GM12892 (cell line): ENCODE results near the gene SRRT. TPM values are rescaled to one million over a fixed set of nuclear protein-coding genes. Genes with fewer than 3 reads are reported as not detected.

Experiments used
- DNase-seq: peaks from one replicate; pipeline ENCODE4 v3.0.0; 2011; ENCODE audit not compliant: insufficient read length
- FAIRE-seq: peaks from 2 replicates; lab custom pipeline; 2011; peaks lifted over from hg19 to GRCh38; lab: Jason Lieb, UNC
- POLR2A ChIP-seq: IDR thresholded peaks from 2 replicates; pipeline ENCODE4 v1.6.1; 2011; ENCODE audit warnings: low read depth, low read length, control low read depth
- POLR2AphosphoS5 ChIP-seq: IDR thresholded peaks from 2 replicates; pipeline ENCODE4 v1.6.1; 2011; ENCODE audit warnings: low read depth, low read length, control low read depth
- TAF1 ChIP-seq: IDR thresholded peaks from 2 replicates; pipeline ENCODE4 v1.6.1; 2011; ENCODE audit warnings: low read depth, mild to moderate bottlenecking, control low read depth, low read length, borderline replicate concordance
- polyA plus RNA-seq: library from polyadenylated mRNA; unstranded; fragments of >200 nt; gene quantifications from one replicate; pipeline ENCODE4 v1.2.1, GENCODE V29; 2012; ENCODE audit warnings: missing spikeins, inconsistent platforms; ENCODE audit not compliant: missing spikeins

SRRT gene, protein sequence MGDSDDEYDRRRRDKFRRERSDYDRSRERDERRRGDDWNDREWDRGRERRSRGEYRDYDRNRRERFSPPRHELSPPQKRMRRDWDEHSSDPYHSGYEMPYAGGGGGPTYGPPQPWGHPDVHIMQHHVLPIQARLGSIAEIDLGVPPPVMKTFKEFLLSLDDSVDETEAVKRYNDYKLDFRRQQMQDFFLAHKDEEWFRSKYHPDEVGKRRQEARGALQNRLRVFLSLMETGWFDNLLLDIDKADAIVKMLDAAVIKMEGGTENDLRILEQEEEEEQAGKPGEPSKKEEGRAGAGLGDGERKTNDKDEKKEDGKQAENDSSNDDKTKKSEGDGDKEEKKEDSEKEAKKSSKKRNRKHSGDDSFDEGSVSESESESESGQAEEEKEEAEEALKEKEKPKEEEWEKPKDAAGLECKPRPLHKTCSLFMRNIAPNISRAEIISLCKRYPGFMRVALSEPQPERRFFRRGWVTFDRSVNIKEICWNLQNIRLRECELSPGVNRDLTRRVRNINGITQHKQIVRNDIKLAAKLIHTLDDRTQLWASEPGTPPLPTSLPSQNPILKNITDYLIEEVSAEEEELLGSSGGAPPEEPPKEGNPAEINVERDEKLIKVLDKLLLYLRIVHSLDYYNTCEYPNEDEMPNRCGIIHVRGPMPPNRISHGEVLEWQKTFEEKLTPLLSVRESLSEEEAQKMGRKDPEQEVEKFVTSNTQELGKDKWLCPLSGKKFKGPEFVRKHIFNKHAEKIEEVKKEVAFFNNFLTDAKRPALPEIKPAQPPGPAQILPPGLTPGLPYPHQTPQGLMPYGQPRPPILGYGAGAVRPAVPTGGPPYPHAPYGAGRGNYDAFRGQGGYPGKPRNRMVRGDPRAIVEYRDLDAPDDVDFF
- 88.0 TPM for polyA plus RNA-seq

DNA sequence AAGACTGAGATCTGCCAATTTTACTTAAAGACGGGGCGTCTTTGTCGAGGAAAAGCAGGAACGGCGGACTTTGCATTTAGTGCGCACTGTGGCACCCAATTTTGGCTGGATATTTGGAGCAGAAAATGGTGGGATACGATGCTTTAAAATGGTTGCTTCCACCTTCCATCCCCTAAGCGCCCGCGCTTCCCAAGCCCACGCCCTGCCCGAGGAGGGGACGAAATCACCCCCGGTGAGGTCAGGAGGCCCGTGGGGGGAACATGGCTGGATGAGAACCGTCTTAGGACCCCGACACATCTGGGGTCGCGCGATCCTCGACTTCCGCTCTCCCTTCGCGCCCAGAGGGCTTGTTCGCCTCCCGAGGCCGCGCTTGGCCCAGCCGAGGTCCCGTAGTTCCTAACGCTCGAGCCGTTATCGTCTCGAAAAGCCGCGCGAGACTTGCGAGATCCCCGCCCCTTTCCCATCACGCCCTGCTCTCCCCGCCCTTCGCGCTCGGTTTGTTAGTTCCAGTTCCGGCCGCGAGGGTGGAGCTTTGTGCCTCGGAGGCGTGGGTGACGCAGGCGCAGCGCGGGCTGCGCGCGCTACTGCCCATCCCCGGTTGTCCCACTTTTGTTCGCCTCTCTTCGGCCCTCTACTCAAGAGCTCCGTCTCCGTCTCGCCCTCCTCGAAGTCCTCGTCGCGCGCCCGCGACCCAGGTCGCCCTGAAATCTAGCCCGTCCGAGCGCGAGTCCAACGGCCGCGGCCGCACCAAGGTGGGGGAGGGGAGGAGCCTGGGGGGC, at the start of gene SRRT:
SRRT (plus strand) TSS at position 527 of the 779 bp plus-strand sequence. CDS start 488 bp downstream, outside the sequence.
- TF ChIP-seq POLR2AphosphoS5: peak; percentile 90
- TF ChIP-seq TAF1: peak; percentile 55; the same call in 1 of the 2 replicates
- TF ChIP-seq POLR2A: peak; percentile 91
- DNase-seq (peak; percentile 98), FAIRE-seq (peak; percentile 100)

DNA sequence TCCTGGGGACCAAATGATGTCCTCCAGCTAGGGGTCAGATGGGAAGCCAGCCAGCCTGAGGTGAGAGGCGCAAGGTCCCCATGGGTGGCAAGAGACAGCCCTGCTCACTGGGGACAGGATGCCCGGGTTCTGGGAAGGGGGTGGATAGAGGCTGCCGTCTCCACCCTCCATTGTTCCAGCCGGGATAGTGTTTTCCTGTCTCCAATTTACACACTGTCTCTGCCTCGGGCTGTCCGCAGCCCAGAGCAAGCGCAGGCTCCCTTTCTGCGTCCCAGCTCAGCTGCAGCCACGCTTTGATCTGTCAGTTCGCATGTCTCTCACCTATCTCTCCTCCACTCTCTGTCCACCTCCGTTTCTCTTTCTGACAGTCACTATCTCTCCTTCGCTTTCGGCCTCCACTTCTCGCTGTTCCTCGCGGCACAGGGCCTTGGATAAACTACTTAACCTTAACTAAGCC, 49.7 kb upstream of the SRRT start:
- DNase-seq (no peak), FAIRE-seq (no peak)
- TF ChIP-seq POLR2A (no peak), TAF1 (no peak)

DNA sequence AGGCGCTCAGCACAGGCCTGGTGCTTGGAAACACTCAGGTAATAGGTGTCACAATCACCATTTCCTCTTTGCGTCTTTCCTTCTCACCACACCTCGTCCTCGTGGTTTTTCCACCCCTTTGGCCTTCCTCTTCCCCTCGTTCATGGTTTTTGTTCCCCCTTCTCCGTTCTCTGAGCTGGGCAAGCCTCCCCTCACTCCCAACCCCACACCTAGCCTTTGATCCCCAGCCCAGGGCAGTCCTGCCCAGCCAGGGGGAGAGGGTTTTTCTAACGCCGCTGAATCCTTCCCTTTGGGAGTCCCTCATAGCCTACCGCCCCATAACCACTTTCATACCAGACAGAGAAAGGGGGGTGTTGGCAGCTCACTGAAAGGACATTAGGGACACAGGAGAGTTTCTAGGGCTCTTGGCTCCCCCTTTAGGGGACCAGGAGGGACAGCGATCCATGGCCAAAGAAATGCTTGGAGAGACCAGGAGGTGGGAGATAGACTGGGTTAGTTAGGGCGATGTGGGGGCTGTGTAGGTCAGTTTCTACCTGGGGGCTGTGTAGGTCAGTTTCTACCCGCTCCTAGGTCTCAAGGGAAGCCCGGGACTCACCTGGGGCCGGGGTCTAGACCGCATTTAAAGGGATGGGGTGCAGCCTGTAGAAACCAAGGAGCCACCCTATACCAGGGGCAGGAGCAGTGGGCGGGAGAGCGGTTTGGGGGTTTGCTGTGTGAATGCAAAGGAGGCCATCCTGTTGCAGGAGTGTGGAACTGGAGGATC, 49.0 kb upstream of the SRRT start:
- FAIRE-seq (no peak), DNase-seq (no peak)
- TF ChIP-seq POLR2AphosphoS5 (no peak), POLR2A (no peak), TAF1 (no peak)

DNA sequence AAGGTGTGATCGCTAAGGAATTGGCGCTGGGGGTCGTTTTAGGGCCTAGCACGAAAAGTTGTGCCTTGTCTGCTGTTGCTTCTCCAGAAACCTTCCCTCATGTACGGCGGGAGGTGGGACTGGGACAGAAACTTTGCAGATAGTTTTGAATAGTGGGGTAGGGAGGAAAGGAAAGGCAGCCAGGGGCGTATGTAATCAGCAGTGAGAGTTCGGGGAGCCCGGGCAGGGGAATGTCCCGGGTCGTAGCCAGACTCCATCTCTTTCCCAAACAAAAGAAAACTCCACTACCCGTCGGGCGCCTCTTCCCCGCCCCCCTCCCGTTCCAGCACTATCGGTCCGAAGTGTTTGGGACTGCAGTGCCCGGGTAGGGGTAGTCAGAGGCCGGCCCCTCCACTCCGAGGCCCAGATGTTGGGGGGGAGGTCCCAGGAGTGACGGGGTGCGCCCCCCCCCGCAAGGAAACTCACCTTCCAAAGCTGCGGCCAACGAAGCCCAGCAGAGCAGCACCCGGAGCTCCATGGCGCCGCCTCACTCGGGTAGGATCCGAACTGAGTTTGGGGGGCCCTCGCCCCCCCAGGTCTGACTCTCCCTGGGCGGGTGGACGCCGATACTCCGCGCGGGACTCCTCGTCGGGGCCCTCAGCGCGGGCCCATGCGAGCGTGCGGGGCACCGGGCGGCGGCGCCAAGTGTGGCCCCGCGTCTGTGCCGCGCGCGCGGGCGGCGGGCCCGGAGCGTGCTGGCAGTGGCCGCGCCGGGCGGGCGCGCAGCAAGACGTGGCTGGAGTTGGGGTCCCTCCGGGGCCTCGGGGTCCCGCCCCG, 48.2 kb upstream of the SRRT start:
- TF ChIP-seq POLR2AphosphoS5 (no peak), TAF1 (no peak)
- DNase-seq (no peak), FAIRE-seq (no peak)

DNA sequence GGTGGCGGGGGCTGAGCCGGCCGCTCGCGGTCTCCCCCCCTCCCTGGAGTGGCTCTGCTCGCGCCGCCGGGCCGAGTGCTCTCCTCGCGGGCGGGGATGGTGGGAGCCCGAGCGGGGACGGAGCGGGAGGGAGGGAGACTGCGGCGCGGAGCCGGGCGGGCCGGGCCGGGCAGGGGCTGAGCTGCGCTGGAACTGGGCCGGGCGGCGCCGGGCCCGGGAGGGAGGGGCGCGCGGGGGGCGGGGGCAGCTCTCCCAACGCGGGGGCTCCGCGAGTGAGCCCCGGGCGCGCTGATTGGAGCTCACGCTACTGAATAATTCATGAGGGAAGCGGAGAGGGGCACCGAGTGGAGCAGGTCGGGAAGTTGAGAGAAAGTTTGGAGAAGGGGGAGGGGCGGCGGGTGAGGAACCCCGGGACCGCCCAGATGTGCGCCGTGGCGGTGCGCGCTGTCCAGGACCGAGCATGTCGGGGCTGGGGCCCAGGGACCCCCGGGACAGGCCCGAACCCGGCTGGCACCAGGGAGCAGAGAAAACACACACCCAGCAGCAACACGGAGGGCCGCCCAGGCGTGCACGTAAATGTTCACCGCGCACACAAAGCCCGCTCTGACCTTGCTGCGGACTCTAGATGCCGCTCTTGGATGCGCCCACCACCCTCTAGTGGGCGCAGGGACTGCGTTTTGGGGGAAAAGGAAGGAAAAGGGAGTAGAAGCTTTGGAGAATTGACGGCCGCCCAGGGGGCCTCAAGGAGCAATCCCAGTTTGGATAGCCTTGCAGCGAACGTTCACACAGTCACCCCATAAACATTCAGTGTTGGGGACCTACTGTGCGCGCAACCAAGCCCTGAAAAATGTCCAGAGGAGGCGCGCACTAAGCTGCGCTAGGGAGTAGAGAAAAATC, 47.3 kb upstream of the SRRT start, which contains the start of gene EPHB4:
EPHB4 (minus strand) TSS at position 194 of the 897 bp plus-strand sequence. CDS start 493 bp downstream, outside the sequence.
- no peak for DNase-seq
- FAIRE-seq: no peak
- no peak for TF ChIP-seq POLR2AphosphoS5
- no peak for TF ChIP-seq POLR2A
- no peak for TF ChIP-seq TAF1

DNA sequence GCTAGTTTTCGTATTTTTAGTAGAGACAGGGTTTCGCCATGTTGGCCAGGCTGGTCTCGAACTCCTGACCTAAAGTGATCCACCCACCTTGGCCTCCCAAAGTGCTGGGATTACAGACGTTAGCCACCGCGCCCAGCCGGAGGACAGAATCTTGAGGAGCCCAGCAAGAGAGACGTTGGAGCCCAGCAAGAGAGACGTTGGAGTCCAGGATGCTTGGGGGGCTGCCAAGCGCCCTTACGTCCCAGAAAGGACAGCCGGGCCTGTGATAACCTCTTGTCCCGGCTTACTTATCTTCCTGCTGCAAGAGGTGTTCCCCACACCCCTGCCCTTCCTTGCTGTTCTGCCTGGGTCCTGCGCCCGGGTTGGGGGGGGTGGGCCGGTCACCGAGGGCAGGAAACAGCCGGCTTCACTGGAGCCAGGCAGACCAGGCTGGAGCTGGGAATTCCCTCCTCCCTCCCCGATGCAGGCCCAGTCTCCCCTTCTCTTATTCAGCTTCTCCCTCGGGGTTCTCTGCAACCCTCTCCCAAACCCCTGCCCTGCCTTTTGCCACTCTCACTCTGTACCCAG, 45.7 kb upstream of the SRRT start:
- FAIRE-seq (no peak), DNase-seq (no peak)
- TF ChIP-seq TAF1 (no peak), POLR2A (no peak), POLR2AphosphoS5 (no peak)

DNA sequence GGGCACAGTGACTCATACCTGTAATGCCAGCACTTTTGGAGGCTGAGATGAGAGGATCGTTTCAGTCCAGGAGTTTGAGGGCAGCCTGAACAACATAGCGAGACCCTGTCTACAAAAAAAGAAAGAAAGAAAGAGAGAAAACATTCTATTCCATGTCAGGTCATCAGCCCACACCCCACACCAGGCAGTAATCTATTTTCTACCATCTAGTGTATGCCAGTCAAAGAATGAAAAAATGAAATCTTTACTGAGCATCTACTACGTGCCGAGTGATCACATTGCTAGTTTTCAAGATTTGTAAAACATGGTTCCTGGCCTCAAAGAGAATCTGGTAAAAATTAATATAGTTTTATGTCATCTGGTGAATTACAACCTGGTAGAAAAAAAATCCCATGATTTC, 44.5 kb upstream of the SRRT start:
- TF ChIP-seq POLR2AphosphoS5 (no peak), POLR2A (no peak), TAF1 (no peak)
- DNase-seq: no peak
- no peak for FAIRE-seq

DNA sequence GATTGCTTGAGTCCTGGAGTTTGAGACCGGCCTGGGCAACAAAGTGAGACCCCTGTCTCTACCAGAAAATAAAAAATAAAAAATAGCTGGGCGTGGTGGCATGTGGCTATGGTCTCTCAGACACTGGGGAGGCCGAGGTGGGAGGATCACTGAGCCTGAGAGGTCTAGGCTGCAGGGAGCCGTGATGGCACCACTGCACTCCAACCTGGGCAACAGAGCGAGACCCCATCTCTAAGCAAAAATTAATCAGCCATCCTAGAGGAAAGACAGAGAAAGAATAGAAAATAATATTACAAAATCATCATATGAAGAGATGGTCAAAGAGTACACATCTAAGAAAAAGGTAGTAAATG, 42.6 kb upstream of the SRRT start:
- FAIRE-seq: no peak
- DNase-seq: no peak
- TF ChIP-seq POLR2A (no peak), POLR2AphosphoS5 (no peak), TAF1 (no peak)
